GM19099 (cell line): ENCODE data around the gene MSH2.
A peak's percentile ranks its signal among the peaks of the same experiment; 100 is the strongest.

Source experiments
- POLR2A ChIP-seq: IDR thresholded peaks from 3 replicates; pipeline ENCODE4 v1.6.1; 2011; ENCODE audit warnings: low read depth; ENCODE audit not compliant: insufficient read length; ENCODE audit errors: extremely low read depth

MSH2 gene

DNA sequence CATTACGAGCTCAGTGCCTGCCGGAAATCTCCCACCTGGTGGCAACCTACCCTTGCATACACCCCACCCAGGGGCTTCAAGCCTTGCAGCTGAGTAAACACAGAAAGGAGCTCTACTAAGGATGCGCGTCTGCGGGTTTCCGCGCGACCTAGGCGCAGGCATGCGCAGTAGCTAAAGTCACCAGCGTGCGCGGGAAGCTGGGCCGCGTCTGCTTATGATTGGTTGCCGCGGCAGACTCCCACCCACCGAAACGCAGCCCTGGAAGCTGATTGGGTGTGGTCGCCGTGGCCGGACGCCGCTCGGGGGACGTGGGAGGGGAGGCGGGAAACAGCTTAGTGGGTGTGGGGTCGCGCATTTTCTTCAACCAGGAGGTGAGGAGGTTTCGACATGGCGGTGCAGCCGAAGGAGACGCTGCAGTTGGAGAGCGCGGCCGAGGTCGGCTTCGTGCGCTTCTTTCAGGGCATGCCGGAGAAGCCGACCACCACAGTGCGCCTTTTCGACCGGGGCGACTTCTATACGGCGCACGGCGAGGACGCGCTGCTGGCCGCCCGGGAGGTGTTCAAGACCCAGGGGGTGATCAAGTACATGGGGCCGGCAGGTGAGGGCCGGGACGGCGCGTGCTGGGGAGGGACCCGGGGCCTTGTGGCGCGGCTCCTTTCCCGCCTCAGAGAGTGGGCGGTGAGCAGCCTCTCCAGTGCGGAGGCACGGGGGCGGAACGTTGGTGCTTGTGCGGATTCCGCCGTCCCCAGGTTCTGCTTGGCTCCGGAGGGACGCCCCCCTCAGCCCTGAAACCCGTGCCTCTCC lies at the start of gene MSH2:
Gene MSH2, plus strand, starts transcription at position 352 of the 804 bp plus-strand sequence. Its CDS starts 36 bp downstream, at position 388.
- TF ChIP-seq POLR2A = peak; percentile 74

- no peak for TF ChIP-seq POLR2A
Measured at GRCh38 chr2:47354013-47354847, 48.7 kb upstream of the MSH2 start.

GRCh38 chr2:47354848-47355204 lies 48.1 kb upstream of the MSH2 start:
- TF ChIP-seq POLR2A = no peak

DNA sequence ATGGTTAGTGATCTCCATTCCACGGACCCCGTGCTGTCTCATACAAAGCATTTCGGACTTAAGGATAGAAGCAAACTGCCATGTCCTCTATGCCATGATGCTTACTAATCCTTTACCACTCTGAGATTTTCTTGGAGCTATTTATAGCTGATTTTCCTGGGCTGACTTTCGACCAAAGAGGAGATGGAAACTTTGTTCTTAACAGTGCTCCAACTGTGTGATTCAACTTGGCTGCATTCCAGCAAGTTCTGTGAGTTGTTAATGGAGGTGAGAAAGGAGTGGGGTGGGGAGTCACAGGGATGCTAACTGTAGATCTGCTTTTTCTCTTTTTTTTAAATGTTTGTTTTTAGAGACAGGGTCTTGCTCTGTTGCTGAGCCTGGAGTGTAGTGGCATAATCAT lies 45.5 kb upstream of the MSH2 start:
- no peak for TF ChIP-seq POLR2A

DNA sequence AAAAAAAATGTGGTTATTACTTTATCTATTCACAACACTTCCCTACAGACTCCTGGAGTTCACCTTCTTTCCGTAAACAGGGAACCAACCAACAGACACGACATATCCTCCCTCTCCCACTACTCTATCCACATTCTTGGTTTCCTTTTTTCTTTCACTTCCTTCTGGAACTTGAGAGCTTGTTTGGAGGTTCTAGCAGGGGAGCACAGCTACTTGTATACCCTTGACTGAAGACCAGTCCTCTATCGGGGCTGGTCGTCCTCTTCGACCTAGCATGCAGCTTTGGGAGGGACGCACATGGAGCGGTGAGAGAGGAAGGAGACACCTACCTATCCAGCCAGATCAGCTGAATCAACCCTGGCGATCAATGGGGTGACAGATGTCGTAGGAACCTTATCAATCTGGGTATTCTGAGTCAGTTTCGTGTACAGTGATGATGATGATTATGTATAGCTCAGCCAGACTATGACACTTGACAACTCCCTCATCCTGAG lies 43.5 kb upstream of the MSH2 start:
- TF ChIP-seq POLR2A = no peak

GRCh38 chr2:47360283-47360682 lies 42.7 kb upstream of the MSH2 start:
- no peak for TF ChIP-seq POLR2A

GRCh38 chr2:47360927-47361326 lies 42.0 kb upstream of the MSH2 start:
- TF ChIP-seq POLR2A = no peak

- TF ChIP-seq POLR2A = no peak
Measured at GRCh38 chr2:47373747-47374146, 29.2 kb upstream of the MSH2 start.

GRCh38 chr2:47375307-47375706 lies 27.6 kb upstream of the MSH2 start:
- TF ChIP-seq POLR2A = no peak

- TF ChIP-seq POLR2A = no peak
Measured at GRCh38 chr2:47379384-47379783, 23.6 kb upstream of the MSH2 start.

GRCh38 chr2:47381408-47381807 lies 21.5 kb upstream of the MSH2 start:
- no peak for TF ChIP-seq POLR2A

DNA sequence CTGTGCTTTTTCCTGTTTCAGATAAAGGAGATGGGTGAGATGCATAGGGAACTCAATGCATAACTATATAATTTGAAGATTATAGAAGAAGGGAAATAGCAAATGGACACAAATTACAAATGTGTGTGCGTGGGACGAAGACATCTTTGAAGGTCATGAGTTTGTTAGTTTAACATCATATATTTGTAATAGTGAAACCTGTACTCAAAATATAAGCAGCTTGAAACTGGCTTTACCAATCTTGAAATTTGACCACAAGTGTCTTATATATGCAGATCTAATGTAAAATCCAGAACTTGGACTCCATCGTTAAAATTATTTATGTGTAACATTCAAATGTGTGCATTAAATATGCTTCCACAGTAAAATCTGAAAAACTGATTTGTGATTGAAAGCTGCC lies 16.4 kb upstream of the MSH2 start:
- no peak for TF ChIP-seq POLR2A

DNA sequence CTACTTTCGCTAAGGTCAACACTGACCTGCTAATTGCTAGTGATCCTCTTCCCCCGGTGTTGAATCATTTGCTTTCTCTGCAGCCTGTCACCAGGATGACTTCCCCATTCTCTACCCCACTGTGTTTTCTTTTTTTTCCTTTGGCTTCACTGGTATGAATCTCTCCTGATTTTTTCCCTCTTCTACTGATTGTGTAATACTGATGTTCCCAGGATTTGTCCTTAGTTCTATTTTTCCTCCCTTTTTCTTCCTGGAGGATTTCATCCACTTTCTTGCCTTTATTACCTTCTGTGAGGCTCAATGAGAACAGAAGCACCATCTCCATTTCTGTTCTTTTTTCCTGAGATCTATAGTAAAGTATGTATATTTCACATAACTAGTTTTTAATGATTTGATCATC lies 14.1 kb upstream of the MSH2 start:
- TF ChIP-seq POLR2A = no peak

- TF ChIP-seq POLR2A = no peak
Measured at GRCh38 chr2:47389692-47390091, 13.3 kb upstream of the MSH2 start.

DNA sequence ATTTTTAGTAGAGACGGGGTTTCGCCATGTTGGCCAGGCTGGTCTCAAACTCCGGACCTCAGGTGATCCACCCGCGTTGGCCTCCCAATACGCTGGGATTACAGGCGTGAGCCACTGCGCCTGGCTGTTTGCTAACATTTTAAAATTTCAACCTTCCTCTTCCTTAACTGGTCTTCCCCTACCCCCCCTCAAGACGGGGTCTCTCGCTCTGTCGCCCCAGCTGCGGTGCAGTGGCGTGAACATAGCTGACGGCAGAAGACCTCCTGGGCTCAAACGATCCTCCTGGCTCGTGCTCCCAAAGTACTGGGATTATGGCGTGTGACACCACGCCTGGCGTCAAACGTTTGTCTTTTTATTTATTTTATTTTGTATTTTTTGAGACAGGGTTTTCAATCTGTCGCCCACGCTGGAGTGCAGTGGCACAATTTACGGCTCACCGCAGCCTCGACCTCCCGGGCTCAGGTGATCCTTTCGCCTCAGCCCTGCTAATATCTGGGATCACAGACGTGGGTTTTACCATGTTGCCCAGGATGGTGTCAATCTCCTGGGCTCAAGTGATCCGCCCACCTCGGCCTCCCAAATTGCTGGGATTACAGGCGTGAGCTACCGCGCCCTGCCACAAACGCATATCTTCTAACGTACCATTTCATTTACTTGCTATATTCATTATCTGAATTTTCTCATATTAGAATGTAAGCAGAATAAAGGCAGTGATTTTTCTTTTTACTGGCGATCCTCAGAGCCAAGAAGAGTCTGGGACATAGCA lies 984 bp upstream of the MSH2 start:
- no peak for TF ChIP-seq POLR2A
